ENCODE data around the gene CD84.

Gene CD84

DNA sequence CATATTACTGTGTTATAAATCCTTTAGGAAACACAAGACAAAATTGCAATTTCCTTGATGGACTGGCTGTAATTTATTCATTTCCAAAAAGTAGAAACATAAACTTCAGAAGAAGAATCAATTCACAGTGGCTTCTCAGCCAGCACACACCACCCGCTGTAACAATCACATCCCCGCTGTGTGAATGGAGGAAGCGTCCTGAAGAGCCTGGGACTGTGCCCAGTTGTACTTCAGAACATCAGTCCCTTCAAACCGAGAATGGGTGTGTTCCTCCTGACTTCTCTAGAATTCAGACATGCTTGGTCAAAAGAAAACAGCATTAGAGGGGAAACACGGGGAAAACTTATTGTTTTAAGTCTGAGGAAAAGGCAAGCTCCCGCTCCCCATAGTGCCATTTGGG, 28.8 kb upstream of the CD84 start:
- DNase-seq = no peak
- Histone ChIP-seq H3K36me3 (replicated peaks) (no peaks in the 10 kb centered on the region), H3K27me3 (replicated peaks) (peaks cover 10% of the 10 kb centered on the region), H3K4me3 (ENCODE audit: low read depth, low read length) (no peak overlapping the region), H3K27ac (no peak overlapping the region)
- in situ Hi-C loops (cut with HindIII; ENCODE audit: low pct_ligation_motif_present, low sequenced_read_pairs) = no loop called here
- no peak for TF ChIP-seq CTCF (IDR thresholded peaks at IDR 0.05; ENCODE audit: low read depth, low read length, missing control alignments)

GRCh38 chr1:160607672-160608032, 28.4 kb upstream of the CD84 start:
- peaks cover 10% of the 10 kb centered on the region for H3K27me3 ChIP-seq (replicated peaks)
- TF ChIP-seq CTCF (IDR thresholded peaks at IDR 0.05; ENCODE audit: low read depth, low read length, missing control alignments) = no peak
- no peak overlapping the region for H3K4me3 ChIP-seq (ENCODE audit: low read depth, low read length)
- no peak for DNase-seq
- H3K27ac ChIP-seq = no peak overlapping the region
- in situ Hi-C loops (cut with HindIII; ENCODE audit: low pct_ligation_motif_present, low sequenced_read_pairs) = no loop called here
- H3K36me3 ChIP-seq (replicated peaks) = no peaks in the 10 kb centered on the region

- peak; percentile 78 for DNase-seq
- no peaks in the 10 kb centered on the region for H3K36me3 ChIP-seq (replicated peaks)
- peaks cover 10% of the 10 kb centered on the region for H3K27me3 ChIP-seq (replicated peaks)
- H3K4me3 ChIP-seq (ENCODE audit: low read depth, low read length) = no peak overlapping the region
- no peak overlapping the region for H3K27ac ChIP-seq
- in situ Hi-C loops (cut with HindIII; ENCODE audit: low pct_ligation_motif_present, low sequenced_read_pairs) = no loop called here
- peak; percentile 74 for TF ChIP-seq CTCF (IDR thresholded peaks at IDR 0.05; ENCODE audit: low read depth, low read length, missing control alignments)
Measured at GRCh38 chr1:160607011-160607671, 27.8 kb upstream of the CD84 start.

GRCh38 chr1:160606611-160607010, 27.3 kb upstream of the CD84 start:
- in situ Hi-C loops (cut with HindIII; ENCODE audit: low pct_ligation_motif_present, low sequenced_read_pairs) = no loop called here
- DNase-seq = no peak
- Histone ChIP-seq H3K4me3 (ENCODE audit: low read depth, low read length) (no peak overlapping the region), H3K27me3 (replicated peaks) (peaks cover 10% of the 10 kb centered on the region), H3K27ac (no peak overlapping the region), H3K36me3 (replicated peaks) (no peaks in the 10 kb centered on the region)
- TF ChIP-seq CTCF (IDR thresholded peaks at IDR 0.05; ENCODE audit: low read depth, low read length, missing control alignments) = no peak

DNA sequence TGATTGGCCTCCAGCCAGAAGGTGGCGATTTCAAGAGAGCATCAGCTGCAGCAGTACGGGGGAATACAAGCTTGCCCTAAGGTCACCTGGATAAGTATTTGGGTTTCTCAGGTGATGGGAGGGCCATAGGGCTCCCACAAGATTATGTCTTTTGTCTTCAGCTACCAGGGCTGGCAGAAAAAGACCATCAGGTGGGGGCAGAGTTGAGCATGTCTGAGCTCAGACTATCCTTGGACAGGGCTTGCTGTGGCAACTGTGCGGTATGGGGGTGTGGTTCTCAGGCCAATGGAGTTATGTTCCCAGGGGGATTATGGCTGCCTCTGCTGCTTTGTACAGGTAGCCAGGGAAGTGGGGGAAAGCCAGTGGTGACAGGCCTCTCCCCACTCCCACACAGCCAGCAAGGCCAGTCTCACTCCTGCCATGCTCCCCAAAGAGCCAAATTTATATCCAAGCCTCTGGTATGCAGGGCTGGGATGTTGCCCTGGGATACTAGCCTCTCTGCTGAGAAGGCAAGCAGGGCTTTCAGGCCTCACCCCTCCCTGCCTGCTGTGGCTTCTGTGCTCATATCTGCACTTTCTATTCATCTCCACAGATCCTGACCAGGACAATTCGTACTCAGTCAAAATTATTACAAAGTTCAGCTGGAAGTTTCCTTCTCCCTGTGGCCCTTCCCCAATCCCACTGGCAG, 26.6 kb upstream of the CD84 start:
- DNase-seq = no peak
- no peak overlapping the region for H3K4me3 ChIP-seq (ENCODE audit: low read depth, low read length)
- H3K27me3 ChIP-seq (replicated peaks) = peaks cover 10% of the 10 kb centered on the region
- in situ Hi-C loops (cut with HindIII; ENCODE audit: low pct_ligation_motif_present, low sequenced_read_pairs) = no loop called here
- H3K36me3 ChIP-seq (replicated peaks) = no peaks in the 10 kb centered on the region
- TF ChIP-seq CTCF (IDR thresholded peaks at IDR 0.05; ENCODE audit: low read depth, low read length, missing control alignments) = no peak
- no peak overlapping the region for H3K27ac ChIP-seq

Measured in brain microvascular endothelial cell (primary cell).